SU-DHL-6 (cell line): ENCODE data around the gene UNC119B.

Experiments
- EZH2phosphoT487 ChIP-seq: fragments of 200-600 bp; sonication (generic), shearing (Covaris generic); conservative IDR thresholded peaks from 2 replicates; pipeline ENCODE4 v1.6.1; 2018; ENCODE audit warnings: mild to moderate bottlenecking, antibody characterized with exemption, low read length, moderate library complexity, mixed read lengths
- TF ChIP-seq, protein P1 (sequence below): fragments of 200-600 bp; sonication (generic); IDR thresholded peaks from one replicate; pipeline ENCODE4 v1.5.1; 2017; ENCODE audit warnings: antibody characterized with exemption, mild to moderate bottlenecking, low read length, moderate library complexity; ENCODE audit not compliant: insufficient read depth, poor library complexity, severe bottlenecking

DNA sequence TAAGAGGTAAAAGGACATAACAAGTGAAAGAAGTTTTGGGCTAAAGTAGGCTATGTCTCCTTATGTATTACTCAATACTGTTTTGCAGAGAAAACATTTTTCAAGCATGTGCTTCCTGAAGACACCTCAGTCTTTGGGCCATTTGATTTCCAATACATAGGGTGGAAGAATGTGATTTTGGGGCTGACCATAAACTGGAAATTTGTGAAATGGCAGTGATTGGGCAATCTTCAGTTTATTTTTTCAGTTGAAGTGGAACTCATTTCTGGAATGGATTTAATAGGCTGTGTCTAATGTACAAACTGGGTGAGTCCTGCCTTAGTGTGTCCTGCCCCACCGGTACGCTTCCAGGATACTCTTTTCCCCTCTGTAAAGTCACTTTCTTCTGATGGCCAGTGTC is 12.5 kb downstream of the UNC119B start:
- TF ChIP-seq, protein P1, sequence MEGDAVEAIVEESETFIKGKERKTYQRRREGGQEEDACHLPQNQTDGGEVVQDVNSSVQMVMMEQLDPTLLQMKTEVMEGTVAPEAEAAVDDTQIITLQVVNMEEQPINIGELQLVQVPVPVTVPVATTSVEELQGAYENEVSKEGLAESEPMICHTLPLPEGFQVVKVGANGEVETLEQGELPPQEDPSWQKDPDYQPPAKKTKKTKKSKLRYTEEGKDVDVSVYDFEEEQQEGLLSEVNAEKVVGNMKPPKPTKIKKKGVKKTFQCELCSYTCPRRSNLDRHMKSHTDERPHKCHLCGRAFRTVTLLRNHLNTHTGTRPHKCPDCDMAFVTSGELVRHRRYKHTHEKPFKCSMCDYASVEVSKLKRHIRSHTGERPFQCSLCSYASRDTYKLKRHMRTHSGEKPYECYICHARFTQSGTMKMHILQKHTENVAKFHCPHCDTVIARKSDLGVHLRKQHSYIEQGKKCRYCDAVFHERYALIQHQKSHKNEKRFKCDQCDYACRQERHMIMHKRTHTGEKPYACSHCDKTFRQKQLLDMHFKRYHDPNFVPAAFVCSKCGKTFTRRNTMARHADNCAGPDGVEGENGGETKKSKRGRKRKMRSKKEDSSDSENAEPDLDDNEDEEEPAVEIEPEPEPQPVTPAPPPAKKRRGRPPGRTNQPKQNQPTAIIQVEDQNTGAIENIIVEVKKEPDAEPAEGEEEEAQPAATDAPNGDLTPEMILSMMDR, result no peak
- no peak for TF ChIP-seq EZH2phosphoT487
